ENCODE data around the gene MCTP1. TPM values are rescaled to one million over a fixed set of nuclear protein-coding genes. Genes with fewer than 3 reads are reported as not detected.
A peak's percentile ranks its signal among the peaks of the same experiment; 100 is the strongest.
"Not testable (repeated sequence)": the region's sequence is repeated elsewhere in the genome, so short reads cannot be mapped to it uniquely, and the experiment has no call there.

Gene MCTP1
- total and polyA plus RNA-seq, 10 of the 15 experiments (the other 5 are each of a cell fraction or from before 2014, with no cell fraction given): 12.6 to 45.9 (median 18.8) TPM

DNA sequence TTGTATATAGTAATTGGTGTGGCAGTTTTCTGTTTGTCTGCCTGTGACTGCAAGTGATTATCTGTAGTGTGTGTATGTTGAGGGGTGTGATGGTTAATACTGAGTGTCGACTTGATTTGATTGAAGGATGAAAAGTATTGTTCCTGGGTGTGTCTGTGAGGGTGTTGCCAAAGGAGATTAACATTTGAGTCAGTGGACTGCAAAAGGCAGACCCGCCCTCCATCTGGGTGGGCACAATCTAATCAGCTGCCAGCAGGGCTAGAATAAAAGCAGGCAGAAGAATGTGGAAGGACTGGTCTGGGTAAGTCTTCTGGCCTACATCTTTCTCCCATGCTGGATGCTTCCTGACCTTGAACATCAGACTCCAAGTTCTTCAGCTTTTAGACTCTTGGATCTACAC lies 290.4 kb downstream of the MCTP1 start:
- H3K9ac ChIP-seq (ENCODE audit: control insufficient read depth, insufficient read depth, low read length); H3K27ac ChIP-seq (ENCODE audit: control insufficient read depth, insufficient read depth); POLR2A ChIA-PET; H3K4me1 ChIP-seq (ENCODE audit: control insufficient read depth, insufficient read depth, low read length); H2AFZ ChIP-seq (ENCODE audit: control insufficient read depth, low read depth, low read length); H3K27me3 ChIP-seq (replicated peaks in 1 of 2; ENCODE audit: control insufficient read depth in 2 of 2, insufficient read depth in 2 of 2, low read length in 1 of 2); H3K4me2 ChIP-seq (ENCODE audit: control insufficient read depth, insufficient read depth); H4K20me1 ChIP-seq (ENCODE audit: control insufficient read depth, insufficient read depth); RAD21 ChIA-PET (ENCODE audit: unreplicated experiment); H3K36me3 ChIP-seq (ENCODE audit: control insufficient read depth in 2 of 2, insufficient read depth in 2 of 2, low read length in 1 of 2); H3K79me2 ChIP-seq (ENCODE audit: control insufficient read depth, insufficient read depth, low read length); ATAC-seq; in situ Hi-C loops (cut with MboI); DNase-seq (ENCODE audit: low read depth, low spot score); intact Hi-C loops (cut with micrococcal nuclease; ENCODE audit: unreplicated experiment); BruUV-seq (replicated peaks); H3K9me3 ChIP-seq (replicated peaks; ENCODE audit: control insufficient read depth, insufficient read depth, low read length); H3K4me3 ChIP-seq; FAIRE-seq: not testable (repeated sequence)
- ChIA-PET CTCF (interaction anchor here (0.8 to 1.7 kb wide), 2 partner anchors 18 to 27 kb away, joined by 3 read pairs; no protein-coding TSS in a partner anchor), SMC1A (ENCODE audit: uncharacterized antibody, unreplicated experiment) (interaction anchor here (1.0 to 2.0 kb wide), 4 partner anchors 10 to 86 kb away, joined by 3 to 9 read pairs (median 4); no protein-coding TSS in a partner anchor)
- 0% methylated on average over 2 of the region's 2 CpGs for WGBS (ENCODE audit: insufficient coverage, insufficient replicate concordance, low lambda C conversion rate, missing lambda C conversion rate)

DNA sequence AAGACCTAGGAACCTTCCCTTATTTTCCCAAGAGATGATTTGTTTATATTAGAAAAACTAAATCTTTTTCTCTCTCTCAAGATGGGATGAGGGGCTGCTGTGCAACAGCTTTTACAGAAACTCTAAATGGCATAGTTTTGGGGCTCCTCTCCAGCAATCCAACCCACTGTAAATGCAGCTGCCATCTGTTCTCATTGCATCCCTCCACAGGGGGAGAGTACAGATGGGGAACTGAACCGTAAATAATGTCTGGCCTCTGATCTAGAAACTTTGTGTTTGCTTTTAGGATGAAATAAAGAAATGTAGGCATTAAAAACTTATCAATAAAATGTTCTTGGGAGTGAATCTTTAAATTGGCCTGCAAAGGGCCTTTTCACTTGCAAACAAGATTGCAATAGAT lies 291.4 kb downstream of the MCTP1 start:
- 47% methylated on average over 1 of the region's 1 CpG for WGBS (ENCODE audit: insufficient coverage, insufficient replicate concordance, low lambda C conversion rate, missing lambda C conversion rate)
- BruUV-seq (replicated peaks): no TSS peak

More for the DNA sequence above, 291.4 kb downstream of the MCTP1 start:
- Histone ChIP-seq H3K36me3 (ENCODE audit: control insufficient read depth in 2 of 2, insufficient read depth in 2 of 2, low read length in 1 of 2) (no peaks in the 10 kb centered on the region; a peak in 1 of 4 replicates), H3K27me3 (replicated peaks in 1 of 2; ENCODE audit: control insufficient read depth in 2 of 2, insufficient read depth in 2 of 2, low read length in 1 of 2) (no peaks in the 10 kb centered on the region), H3K9me3 (replicated peaks; ENCODE audit: control insufficient read depth, insufficient read depth, low read length) (peaks cover 5% of the 10 kb centered on the region; the same call in 2 of the 3 replicates), H3K4me3 (no peak overlapping the region), H3K4me2 (ENCODE audit: control insufficient read depth, insufficient read depth) (no peak overlapping the region), H3K9ac (ENCODE audit: control insufficient read depth, insufficient read depth, low read length) (no peak overlapping the region), H4K20me1 (ENCODE audit: control insufficient read depth, insufficient read depth) (no peaks in the 10 kb centered on the region), H3K27ac (ENCODE audit: control insufficient read depth, insufficient read depth) (no peak overlapping the region), H2AFZ (ENCODE audit: control insufficient read depth, low read depth, low read length) (no peak overlapping the region), H3K4me1 (ENCODE audit: control insufficient read depth, insufficient read depth, low read length) (no peaks in the 10 kb centered on the region), H3K79me2 (ENCODE audit: control insufficient read depth, insufficient read depth, low read length) (no peaks in the 10 kb centered on the region; the same call in 1 of the 2 replicates)
- FAIRE-seq (no peak), ATAC-seq (peak; percentile 30; the same call in 1 of the 3 replicates), DNase-seq (ENCODE audit: low read depth, low spot score) (no peak)
- POLR2A ChIA-PET: no interaction called here
- intact Hi-C loops (cut with micrococcal nuclease; ENCODE audit: unreplicated experiment): no loop called here
- in situ Hi-C loops (cut with MboI): no loop called here
- TF ChIP-seq HCFC1 (IDR thresholded peaks at IDR 0.05; ENCODE audit: low read length) (no peak), IKZF2 (IDR thresholded peaks at IDR 0.05) (no peak), TARDBP (IDR thresholded peaks at IDR 0.05; ENCODE audit: borderline replicate concordance) (no peak), TBL1XR1 (IDR thresholded peaks at IDR 0.05; ENCODE audit: low read depth, low read length) (no peak)
- SMC1A ChIA-PET (ENCODE audit: uncharacterized antibody, unreplicated experiment): interaction anchor here (1.0 to 2.0 kb wide), 4 partner anchors 12 to 87 kb away, joined by 3 to 9 read pairs (median 5); no protein-coding TSS in a partner anchor
- CTCF ChIA-PET: interaction anchor here (0.8 to 1.7 kb wide), 3 partner anchors 19 to 36 kb away, joined by 3 read pairs; no protein-coding TSS in a partner anchor
- RAD21 ChIA-PET (ENCODE audit: unreplicated experiment): no interaction called here

Measured in GM12878 (cell line).